ENCODE data around the gene TIMP4.

GRCh38 chr3:12120374-12121140 lies 38.2 kb downstream of the TIMP4 start:
- TF ChIP-seq POLR2A (IDR thresholded peaks at IDR 0.05), result no peak
- no peak for TF ChIP-seq CTCF (IDR thresholded peaks at IDR 0.05)

Measured in adrenal gland (tissue), 5 donors.